ENCODE measurements around the gene TMEM52. TPM values are rescaled to one million over a fixed set of nuclear protein-coding genes. Genes with fewer than 3 reads are reported as not detected.

The TMEM52 gene
- total and polyA plus RNA-seq, 2 of the 8 experiments (the other 6 are each of a cell fraction or from before 2014, with no cell fraction given), result 14.6 to 30.2 TPM

GRCh38 chr1:1937549-1938275 lies 18.6 kb upstream of the TMEM52 start:
- Histone ChIP-seq H3K56ac (replicated peaks; ENCODE audit: insufficient read length, low read depth, low read length) (no peak overlapping the region), H3K4me3 (ENCODE audit: extremely low read depth in 1 of 4, insufficient read depth in 2 of 4, low read depth in 3 of 4, low read length in 4 of 4) (no peak overlapping the region), H3K27ac (ENCODE audit: low read depth, low read length) (no peak overlapping the region), H4K5ac (ENCODE audit: insufficient read length, low read depth, low read length) (no peak overlapping the region), H3K9me3 (ENCODE audit: insufficient read depth in 2 of 2, low read depth in 1 of 2, low read length in 1 of 2) (peaks cover 0 to 16% of the 10 kb centered on the region in 2 experiments; a peak in 2 of 4 replicates), H4K20me1 (replicated peaks in 1 of 2; ENCODE audit: control insufficient read depth in 1 of 2, insufficient read depth in 2 of 2, low read length in 2 of 2) (peaks cover 0 to 2% of the 10 kb centered on the region in 2 experiments), H2BK12ac (ENCODE audit: low read depth, low read length) (no peak overlapping the region), H3K4ac (replicated peaks; ENCODE audit: insufficient read length, low read depth, low read length) (no peak overlapping the region), H3K79me1 (ENCODE audit: low read depth, low read length) (no peaks in the 10 kb centered on the region), H3K4me2 (ENCODE audit: insufficient read depth in 1 of 2, low read depth in 2 of 2, low read length in 2 of 2) (no peak overlapping the region), H3K4me1 (replicated peaks in 1 of 4; ENCODE audit: control insufficient read depth in 3 of 4, insufficient read depth in 4 of 4, low read length in 3 of 4) (no peaks in the 10 kb centered on the region), H3K23ac (ENCODE audit: insufficient read length) (no peak overlapping the region), H3K9ac (replicated peaks in 1 of 4; ENCODE audit: extremely low read depth in 1 of 4, low read depth in 3 of 4, low read length in 3 of 4) (no peak overlapping the region), H2AFZ (ENCODE audit: low read length) (no peak overlapping the region), H4K91ac (replicated peaks; ENCODE audit: insufficient read length, low read length) (no peak overlapping the region), H3K36me3 (ENCODE audit: control insufficient read depth in 2 of 4, insufficient read depth in 4 of 4, low read length in 3 of 4) (no peaks in the 10 kb centered on the region), H3K79me2 (ENCODE audit: control insufficient read depth in 1 of 2, insufficient read depth in 2 of 2, low read length in 2 of 2) (no peaks in the 10 kb centered on the region), H3K23me2 (ENCODE audit: low read depth, low read length) (peaks cover 5% of the 10 kb centered on the region; the same call in 1 of the 2 replicates), H4K8ac (ENCODE audit: extremely low read depth, insufficient read depth, low read length) (0 out of 2 replicates have a peak overlapping the region, but pooled peaks have one; percentile 25), H3K18ac (ENCODE audit: extremely low read depth, low read length) (no peak overlapping the region), H2BK20ac (ENCODE audit: low read length) (no peak overlapping the region), H2BK120ac (replicated peaks; ENCODE audit: low read depth, low read length) (no peak overlapping the region), H3K27me3 (replicated peaks in 1 of 4; ENCODE audit: control insufficient read depth in 3 of 4, extremely low read depth in 1 of 4, insufficient read depth in 3 of 4, low read length in 3 of 4) (no peaks in the 10 kb centered on the region), H2AK5ac (ENCODE audit: low read depth, low read length) (peak overlapping the region; percentile 33; the same call in 1 of the 2 replicates), H2BK5ac (ENCODE audit: low read depth, low read length) (peak overlapping the region; percentile 46; the same call in 1 of the 2 replicates), H3K14ac (ENCODE audit: insufficient read length) (no peak overlapping the region), H2BK15ac (ENCODE audit: low read length) (peak overlapping the region; percentile 19; the same call in 1 of the 2 replicates)
- ChIA-PET CTCF (ENCODE audit: partially characterized antibody) (no interaction called here), POLR2A (ENCODE audit: partially characterized antibody) (no interaction called here)
- WGBS, 2 experiments (ENCODE audit: extremely low coverage in 1 of 2, insufficient coverage in 1 of 2, insufficient read length in 1 of 2, insufficient replicate concordance in 2 of 2, low coverage in 1 of 2, low lambda C conversion rate in 2 of 2, missing lambda C conversion rate in 1 of 2), result 87 to 100% methylated on average over 1 to 16 of the region's 16 CpGs
- no peak for DNase-seq (ENCODE audit: low read depth in 1 of 2, low spot score in 2 of 2)
- FAIRE-seq, result no peak
- TF ChIP-seq PHF8 (conservative IDR thresholded peaks at IDR 0.05; ENCODE audit: low read depth, low read length), result no peak
- no peak for TF ChIP-seq TAF7 (optimal IDR thresholded peaks at IDR 0.05; ENCODE audit: borderline replicate concordance, low read depth, low read length)
- no peak for TF ChIP-seq CBX5 (IDR thresholded peaks at IDR 0.05; ENCODE audit: low read depth, low read length)
- TF ChIP-seq KDM1A (IDR thresholded peaks at IDR 0.05; ENCODE audit: borderline replicate concordance, low read length), result no peak
- no peak for TF ChIP-seq GABPA (IDR thresholded peaks at IDR 0.05; ENCODE audit: borderline replicate concordance, insufficient read depth, low read length)
- no peak for TF ChIP-seq TAF1 (IDR thresholded peaks at IDR 0.05; ENCODE audit: low read depth, low read length)
- no peak for TF ChIP-seq EGR1 (IDR thresholded peaks at IDR 0.05; ENCODE audit: borderline replicate concordance, low read depth, low read length)
- TF ChIP-seq CTCF (IDR thresholded peaks at IDR 0.05; ENCODE audit: control extremely low read depth in 1 of 3, insufficient read depth in 1 of 3, low read depth in 1 of 3, low read length in 3 of 3), result no peak
- no peak for TF ChIP-seq KDM4A (IDR thresholded peaks at IDR 0.05; ENCODE audit: low read depth, low read length, severe bottlenecking)

Data from H1 (cell line).